Measurements from ENCODE around the gene RSF1.

- TF ChIP-seq CTCF (conservative IDR thresholded peaks at IDR 0.05 in 1 of 2, IDR thresholded peaks at IDR 0.05 in 1 of 2; ENCODE audit: extremely low read depth in 1 of 2, insufficient read depth in 1 of 2, low read depth in 1 of 2, low read length in 2 of 2), result no peak
- TF ChIP-seq EZH2 (IDR thresholded peaks at IDR 0.05; ENCODE audit: borderline replicate concordance, low read length), result no peak
These were observed 67.3 kb downstream of the RSF1 start for GRCh38 chr11:77753230-77753629.

Measured in mammary epithelial cell (primary cell).